ENCODE data around the gene ALX4. TPM values are rescaled to one million over a fixed set of nuclear protein-coding genes. Genes with fewer than 3 reads are reported as not detected.

ALX4 gene
- total RNA-seq (ENCODE audit: unreplicated experiment), result not detected
- long read RNA-seq, result 0 reads

GRCh38 chr11:44309478-44310205 lies at the start of gene ALX4:
ALX4 (minus strand) TSS chr11:44310139; CDS start chr11:44310062, 77 bp downstream.
- H3K4me1 Mint-ChIP-seq (ENCODE audit: unreplicated experiment), result peaks cover 25% of the 10 kb centered on the region
- H3K9me3 Mint-ChIP-seq (ENCODE audit: unreplicated experiment), result no peaks in the 10 kb centered on the region
- H3K27ac Mint-ChIP-seq (ENCODE audit: unreplicated experiment), result no peak within 1 kb of the TSS
- H3K4me3 Mint-ChIP-seq (ENCODE audit: unreplicated experiment), result no peak within 1 kb of the TSS
- no peak for DNase-seq (ENCODE audit: low spot score)
- TF ChIP-seq CTCF (IDR thresholded peaks at IDR 0.05; ENCODE audit: unreplicated experiment), result no peak
- peaks cover 53% of the 10 kb centered on the region for H3K27me3 Mint-ChIP-seq (ENCODE audit: unreplicated experiment)
- H3K36me3 Mint-ChIP-seq (ENCODE audit: low read depth, unreplicated experiment), result peaks cover 7% of the 10 kb centered on the region

GRCh38 chr11:44359162-44359561 lies 49.2 kb upstream of the ALX4 start:
- Mint-ChIP-seq H3K27me3 (ENCODE audit: unreplicated experiment) (no peaks in the 10 kb centered on the region), H3K36me3 (ENCODE audit: low read depth, unreplicated experiment) (no peaks in the 10 kb centered on the region), H3K27ac (ENCODE audit: unreplicated experiment) (no peak overlapping the region), H3K4me1 (ENCODE audit: unreplicated experiment) (no peaks in the 10 kb centered on the region), H3K9me3 (ENCODE audit: unreplicated experiment) (no peaks in the 10 kb centered on the region), H3K4me3 (ENCODE audit: unreplicated experiment) (no peak overlapping the region)
- no peak for DNase-seq (ENCODE audit: low spot score)
- TF ChIP-seq CTCF (IDR thresholded peaks at IDR 0.05; ENCODE audit: unreplicated experiment), result no peak

DNA sequence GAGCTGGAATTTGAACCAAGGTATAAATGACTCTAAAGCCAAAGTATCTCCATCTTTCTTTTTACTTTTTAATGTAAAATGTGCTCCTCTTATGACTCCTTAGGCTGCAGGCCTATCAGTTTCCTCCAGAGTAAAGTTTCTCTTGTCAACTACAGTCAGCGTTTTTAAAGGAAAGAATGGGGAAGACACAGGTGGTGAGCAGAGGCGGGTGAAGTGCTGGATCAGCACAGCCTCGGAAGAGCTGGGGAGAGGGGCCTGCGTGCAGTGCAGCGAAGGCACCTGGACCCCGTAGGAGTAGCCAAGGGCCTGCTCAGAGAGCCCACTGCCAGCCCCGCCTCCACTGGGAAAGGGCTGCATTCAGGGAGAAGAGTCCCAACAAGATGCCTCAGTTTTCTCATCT lies 48.8 kb upstream of the ALX4 start:
- no peak for DNase-seq (ENCODE audit: low spot score)
- H3K27me3 Mint-ChIP-seq (ENCODE audit: unreplicated experiment), result no peaks in the 10 kb centered on the region
- no peaks in the 10 kb centered on the region for H3K9me3 Mint-ChIP-seq (ENCODE audit: unreplicated experiment)
- H3K36me3 Mint-ChIP-seq (ENCODE audit: low read depth, unreplicated experiment), result no peaks in the 10 kb centered on the region
- no peak overlapping the region for H3K27ac Mint-ChIP-seq (ENCODE audit: unreplicated experiment)
- TF ChIP-seq CTCF (IDR thresholded peaks at IDR 0.05; ENCODE audit: unreplicated experiment), result no peak
- no peak overlapping the region for H3K4me3 Mint-ChIP-seq (ENCODE audit: unreplicated experiment)
- no peaks in the 10 kb centered on the region for H3K4me1 Mint-ChIP-seq (ENCODE audit: unreplicated experiment)

DNA sequence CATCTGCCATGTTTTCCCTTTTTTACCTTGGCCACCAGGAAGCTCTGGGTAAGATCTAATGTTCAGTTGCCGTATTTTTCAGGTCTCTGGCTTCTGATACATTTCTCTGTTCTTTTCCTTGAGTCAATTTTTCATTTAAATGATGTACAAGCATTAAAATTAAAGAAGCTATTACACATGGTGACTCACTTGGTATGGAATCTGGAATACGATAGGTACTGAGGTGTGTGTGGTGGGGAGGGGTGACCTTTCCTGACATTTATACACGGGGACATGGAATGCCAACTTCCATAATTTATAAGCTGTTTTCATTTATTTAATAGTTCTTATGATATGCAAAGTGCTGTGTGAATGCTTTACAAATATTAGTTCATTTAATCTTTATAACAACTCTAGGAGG lies 47.8 kb upstream of the ALX4 start:
- H3K4me1 Mint-ChIP-seq (ENCODE audit: unreplicated experiment), result no peaks in the 10 kb centered on the region
- DNase-seq (ENCODE audit: low spot score), result no peak
- no peak overlapping the region for H3K4me3 Mint-ChIP-seq (ENCODE audit: unreplicated experiment)
- no peak overlapping the region for H3K27ac Mint-ChIP-seq (ENCODE audit: unreplicated experiment)
- no peaks in the 10 kb centered on the region for H3K27me3 Mint-ChIP-seq (ENCODE audit: unreplicated experiment)
- no peaks in the 10 kb centered on the region for H3K36me3 Mint-ChIP-seq (ENCODE audit: low read depth, unreplicated experiment)
- no peaks in the 10 kb centered on the region for H3K9me3 Mint-ChIP-seq (ENCODE audit: unreplicated experiment)
- no peak for TF ChIP-seq CTCF (IDR thresholded peaks at IDR 0.05; ENCODE audit: unreplicated experiment)

GRCh38 chr11:44356351-44356750 lies 46.4 kb upstream of the ALX4 start:
- H3K4me1 Mint-ChIP-seq (ENCODE audit: unreplicated experiment), result no peaks in the 10 kb centered on the region
- no peak overlapping the region for H3K27ac Mint-ChIP-seq (ENCODE audit: unreplicated experiment)
- no peaks in the 10 kb centered on the region for H3K9me3 Mint-ChIP-seq (ENCODE audit: unreplicated experiment)
- DNase-seq (ENCODE audit: low spot score), result no peak
- TF ChIP-seq CTCF (IDR thresholded peaks at IDR 0.05; ENCODE audit: unreplicated experiment), result no peak
- no peaks in the 10 kb centered on the region for H3K36me3 Mint-ChIP-seq (ENCODE audit: low read depth, unreplicated experiment)
- peaks cover 2% of the 10 kb centered on the region for H3K27me3 Mint-ChIP-seq (ENCODE audit: unreplicated experiment)
- no peak overlapping the region for H3K4me3 Mint-ChIP-seq (ENCODE audit: unreplicated experiment)

Data from endothelial cell (in vitro differentiated cells).